ENCODE results near the gene CORO7. TPM values are rescaled to one million over a fixed set of nuclear protein-coding genes. Genes with fewer than 3 reads are reported as not detected.

The CORO7 gene
- total RNA-seq, 1 donor from 2014 or later, result 30.9 TPM

GRCh38 chr16:4428500-4428899 lies 12.1 kb upstream of the CORO7 start:
- intact Hi-C loops (cut with DNase I), result no loop called here
- Histone ChIP-seq H3K27ac (no peak overlapping the region), H3K36me3 (peaks cover 0 to 10% of the 10 kb centered on the region in 2 donors), H3K9me3 (no peaks in the 10 kb centered on the region), H3K4me1 (peaks cover 23% of the 10 kb centered on the region), H3K27me3 (no peaks in the 10 kb centered on the region), H3K4me3 (no peak overlapping the region)
- DNase-seq (ENCODE audit: extremely low spot score in 2 of 2), result no peak
- TF ChIP-seq POLR2A (IDR thresholded peaks at IDR 0.05) (no peak), CTCF (IDR thresholded peaks at IDR 0.05) (no peak), POLR2AphosphoS5 (IDR thresholded peaks at IDR 0.05; ENCODE audit: insufficient read depth in 1 of 2, low read depth in 1 of 2) (peak in 1 of 2 donors; percentile 9)

- H3K9me3 ChIP-seq, result no peaks in the 10 kb centered on the region
- H3K27ac ChIP-seq, result peak overlapping the region; percentile 87
- H3K4me1 ChIP-seq, result peaks cover 23% of the 10 kb centered on the region
- no peaks in the 10 kb centered on the region for H3K27me3 ChIP-seq
- intact Hi-C loops (cut with DNase I), result no loop called here
- peak overlapping the region; percentile 58 to 78 for H3K4me3 ChIP-seq
- TF ChIP-seq CTCF (IDR thresholded peaks at IDR 0.05), result no peak
- no peak for TF ChIP-seq POLR2A (IDR thresholded peaks at IDR 0.05)
- TF ChIP-seq POLR2AphosphoS5 (IDR thresholded peaks at IDR 0.05; ENCODE audit: insufficient read depth in 1 of 2, low read depth in 1 of 2), result no peak
- no peak for DNase-seq (ENCODE audit: extremely low spot score in 2 of 2)
- H3K36me3 ChIP-seq, result peaks cover 0 to 9% of the 10 kb centered on the region in 2 donors
These were observed 10.5 kb upstream of the CORO7 start for GRCh38 chr16:4426722-4427372.

- H3K36me3 ChIP-seq, result peaks cover 0 to 2% of the 10 kb centered on the region in 2 donors
- H3K27me3 ChIP-seq, result no peaks in the 10 kb centered on the region
- no peak for DNase-seq (ENCODE audit: extremely low spot score in 2 of 2)
- peak overlapping the region; percentile 58 to 78 for H3K4me3 ChIP-seq
- peaks cover 23% of the 10 kb centered on the region for H3K4me1 ChIP-seq
- no peak for TF ChIP-seq CTCF (IDR thresholded peaks at IDR 0.05)
- TF ChIP-seq POLR2AphosphoS5 (IDR thresholded peaks at IDR 0.05; ENCODE audit: insufficient read depth in 1 of 2, low read depth in 1 of 2), result peak in 1 of 2 donors; percentile 12
- TF ChIP-seq POLR2A (IDR thresholded peaks at IDR 0.05), result no peak
- no peaks in the 10 kb centered on the region for H3K9me3 ChIP-seq
- peak overlapping the region; percentile 87 for H3K27ac ChIP-seq
- intact Hi-C loops (cut with DNase I), result no loop called here
These were observed 9.8 kb upstream of the CORO7 start for GRCh38 chr16:4426021-4426684.

- Histone ChIP-seq H3K36me3 (no peaks in the 10 kb centered on the region), H3K4me3 (peak within 1 kb of the TSS; percentile 58 to 78), H3K4me1 (peaks cover 23% of the 10 kb centered on the region), H3K27me3 (no peaks in the 10 kb centered on the region), H3K27ac (peak within 1 kb of the TSS; percentile 87), H3K9me3 (no peaks in the 10 kb centered on the region)
- TF ChIP-seq POLR2A (IDR thresholded peaks at IDR 0.05), result peak in 1 of 2 donors; percentile 78
- TF ChIP-seq POLR2AphosphoS5 (IDR thresholded peaks at IDR 0.05; ENCODE audit: insufficient read depth in 1 of 2, low read depth in 1 of 2), result peak; percentile 80 to 88
- no peak for TF ChIP-seq CTCF (IDR thresholded peaks at IDR 0.05)
- intact Hi-C loops (cut with DNase I), result no loop called here
- peak in 1 of 2 donors; percentile 93 for DNase-seq (ENCODE audit: extremely low spot score in 2 of 2)
These were observed 9.1 kb upstream of the CORO7 start, which contains the start of gene DNAJA3 for GRCh38 chr16:4425378-4426020. DNAJA3 (plus strand) TSS chr16:4425868; CDS start chr16:4425882, 14 bp downstream.

Measured in vagina (tissue), 2 donors.